Muscle layer of duodenum (tissue), 2 donors: ENCODE measurements around the gene RTCA.
"Not testable (repeated sequence)": the region's sequence is repeated elsewhere in the genome, so short reads cannot be mapped to it uniquely, and the experiment has no call there.

Experiments used
- H3K27ac ChIP-seq: one replicate; pipeline ENCODE4 v1.7.0; 2013; ENCODE audit warnings: mild to moderate bottlenecking, low read length
- H3K27me3 ChIP-seq: one replicate; pipeline ENCODE4 v1.7.0; 2013; ENCODE audit warnings: low read depth, mild to moderate bottlenecking, control low read depth, low read length
- H3K36me3 ChIP-seq, 2 donors: one replicate each; pipeline ENCODE4 v1.7.0; 2013; ENCODE audit warnings: low read length in 2 of 2, control low read depth in 1 of 2, mild to moderate bottlenecking in 1 of 2; ENCODE audit not compliant: insufficient read depth in 2 of 2, control insufficient read depth in 1 of 2
- H3K4me1 ChIP-seq, 2 donors: one replicate each; pipeline ENCODE4 v1.7.0; 2013; ENCODE audit warnings: low read length in 2 of 2, mild to moderate bottlenecking in 2 of 2, control low read depth in 1 of 2, moderate library complexity in 1 of 2; ENCODE audit not compliant: insufficient read depth in 2 of 2, control insufficient read depth in 1 of 2
- H3K4me3 ChIP-seq, 2 donors: one replicate each; pipeline ENCODE4 v1.7.0; 2013; ENCODE audit warnings: low read length in 2 of 2, low read depth in 1 of 2, mild to moderate bottlenecking in 1 of 2
- H3K9me3 ChIP-seq, 2 donors: one replicate each; pipeline ENCODE4 v1.7.0; 2013; ENCODE audit warnings: low read length in 2 of 2, control low read depth in 1 of 2, mild to moderate bottlenecking in 1 of 2; ENCODE audit not compliant: control insufficient read depth in 1 of 2
- donor health status: healthy.

The RTCA gene

GRCh38 chr1:100261686-100262085, 4.3 kb upstream of the RTCA start:
- Histone ChIP-seq H3K9me3 (no peaks in the 10 kb centered on the region), H3K4me1 (peaks cover 0 to 11% of the 10 kb centered on the region in 2 donors), H3K27ac (no peak overlapping the region), H3K27me3 (no peaks in the 10 kb centered on the region), H3K4me3 (no peak overlapping the region), H3K36me3 (no peaks in the 10 kb centered on the region)

DNA sequence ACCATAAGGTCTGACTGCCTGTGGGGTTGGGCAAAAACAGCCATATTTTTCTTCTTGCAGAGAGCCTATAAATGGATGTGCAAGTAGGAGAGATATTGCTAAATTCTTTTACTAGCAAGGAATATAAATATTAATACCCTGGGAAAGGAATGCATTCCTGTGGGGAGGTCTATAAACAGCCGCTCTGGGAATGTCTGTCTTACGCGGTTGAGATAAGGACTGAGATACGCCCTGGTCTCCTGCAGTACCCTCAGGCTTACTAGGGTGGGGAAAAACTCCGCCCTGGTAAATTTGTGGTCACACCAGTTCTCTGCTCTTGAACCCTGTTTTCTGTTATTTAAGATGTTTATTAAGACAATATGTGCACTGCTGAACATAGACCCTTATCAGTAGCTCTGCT, 1.9 kb upstream of the RTCA start:
- not testable (repeated sequence) for H3K9me3 ChIP-seq, H3K27me3 ChIP-seq, H3K4me3 ChIP-seq, H3K27ac ChIP-seq
- Histone ChIP-seq H3K36me3 (peaks cover 10 to 14% of the 10 kb centered on the region in 2 donors), H3K4me1 (peaks cover 3 to 27% of the 10 kb centered on the region in 2 donors)

DNA sequence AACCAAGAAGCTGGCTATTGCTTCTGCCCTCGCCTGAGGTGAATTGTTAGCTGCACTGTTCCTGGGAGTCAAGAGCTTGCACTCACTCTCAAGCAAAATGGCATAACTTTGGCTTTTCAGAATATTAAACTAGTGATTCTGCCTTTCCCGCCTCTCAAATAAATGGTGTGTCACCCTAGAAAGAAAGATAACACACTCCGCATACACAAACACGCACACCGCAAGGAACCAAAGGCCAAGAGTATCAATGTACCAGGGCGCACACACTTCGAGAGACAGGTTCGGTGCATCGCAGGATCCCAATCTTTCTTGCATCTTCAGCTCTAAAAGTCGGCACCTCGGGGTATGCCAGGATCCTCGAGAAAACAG, 470 bp upstream of the RTCA start:
- Histone ChIP-seq H3K4me3 (peak overlapping the region; percentile 97 to 98), H3K9me3 (no peaks in the 10 kb centered on the region), H3K27me3 (no peaks in the 10 kb centered on the region), H3K27ac (peak overlapping the region; percentile 82), H3K4me1 (peaks cover 3 to 29% of the 10 kb centered on the region in 2 donors), H3K36me3 (peaks cover 14 to 20% of the 10 kb centered on the region in 2 donors)

DNA sequence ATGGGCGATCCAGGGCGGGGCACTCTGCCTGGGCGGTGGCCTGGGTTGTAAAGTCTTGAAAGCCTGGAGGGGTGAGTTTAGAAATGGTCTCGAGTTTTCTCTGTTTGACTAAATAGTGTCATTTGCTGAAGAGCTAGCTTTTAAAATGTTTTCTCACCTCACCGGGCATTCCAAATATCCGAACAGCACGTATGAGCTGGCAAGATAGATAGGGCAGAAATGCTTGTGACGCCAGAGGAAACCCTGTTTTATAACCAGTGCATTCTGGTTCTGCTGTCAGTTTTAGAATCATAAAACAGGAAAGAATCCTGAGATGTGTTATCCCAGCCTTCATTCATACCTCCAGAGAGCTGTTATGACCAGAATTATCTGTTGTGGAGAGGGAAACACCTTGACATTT, 725 bp downstream of the RTCA start:
- Histone ChIP-seq H3K27me3 (no peaks in the 10 kb centered on the region), H3K4me1 (peaks cover 3 to 29% of the 10 kb centered on the region in 2 donors), H3K4me3 (peak overlapping the region; percentile 97 to 98), H3K27ac (peak overlapping the region; percentile 82), H3K36me3 (peaks cover 22 to 25% of the 10 kb centered on the region in 2 donors), H3K9me3 (no peaks in the 10 kb centered on the region)

GRCh38 chr1:100267284-100267683, 1.3 kb downstream of the RTCA start:
- Histone ChIP-seq H3K9me3 (no peaks in the 10 kb centered on the region), H3K36me3 (peaks cover 26 to 30% of the 10 kb centered on the region in 2 donors), H3K27ac (peak overlapping the region; percentile 82), H3K27me3 (no peaks in the 10 kb centered on the region), H3K4me3 (peak overlapping the region; percentile 97 to 98), H3K4me1 (peaks cover 3 to 29% of the 10 kb centered on the region in 2 donors)

GRCh38 chr1:100268202-100268601, 2.2 kb downstream of the RTCA start:
- no peak overlapping the region for H3K4me3 ChIP-seq
- no peaks in the 10 kb centered on the region for H3K27me3 ChIP-seq
- no peaks in the 10 kb centered on the region for H3K9me3 ChIP-seq
- peaks cover 26 to 31% of the 10 kb centered on the region in 2 donors for H3K36me3 ChIP-seq
- H3K4me1 ChIP-seq, result peaks cover 3 to 29% of the 10 kb centered on the region in 2 donors
- no peak overlapping the region for H3K27ac ChIP-seq

GRCh38 chr1:100277866-100278265, 11.8 kb downstream of the RTCA start:
- peaks cover 62 to 64% of the 10 kb centered on the region in 2 donors for H3K36me3 ChIP-seq
- H3K4me3 ChIP-seq, result no peak overlapping the region
- H3K27ac ChIP-seq, result no peak overlapping the region
- no peaks in the 10 kb centered on the region for H3K9me3 ChIP-seq
- H3K4me1 ChIP-seq, result no peaks in the 10 kb centered on the region
- no peaks in the 10 kb centered on the region for H3K27me3 ChIP-seq

DNA sequence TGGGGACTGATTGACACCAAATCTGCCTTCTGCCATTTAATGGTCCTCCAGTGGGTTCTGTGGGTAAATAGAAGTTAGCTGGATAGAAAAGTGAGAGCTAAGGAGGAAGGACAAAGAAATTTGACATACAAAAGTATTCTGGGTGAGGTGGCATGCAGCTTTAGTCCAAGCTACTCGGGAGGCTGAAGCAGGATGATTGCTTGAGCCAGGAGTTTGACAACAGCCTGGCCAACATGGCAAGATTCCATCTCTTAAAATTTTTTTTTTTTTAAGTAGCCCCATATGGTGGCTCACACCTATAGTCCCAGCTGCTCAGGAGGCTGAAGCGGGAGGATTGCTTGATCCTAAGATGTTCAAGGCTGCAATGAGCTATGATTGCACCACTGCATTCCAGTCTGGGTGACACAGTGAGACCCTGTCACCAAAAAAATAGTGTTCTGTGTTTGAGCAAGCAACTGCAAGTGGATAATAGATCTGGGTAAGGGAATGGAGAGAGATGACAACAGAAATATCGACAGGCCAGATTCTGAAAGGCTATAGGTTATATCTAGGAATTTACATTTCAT, 13.4 kb downstream of the RTCA start:
- Histone ChIP-seq H3K36me3 (peaks cover 48 to 53% of the 10 kb centered on the region in 2 donors), H3K27ac (no peak overlapping the region), H3K4me1 (no peaks in the 10 kb centered on the region), H3K9me3 (no peaks in the 10 kb centered on the region), H3K4me3 (no peak overlapping the region), H3K27me3 (no peaks in the 10 kb centered on the region)

- Histone ChIP-seq H3K36me3 (peaks cover 48 to 58% of the 10 kb centered on the region in 2 donors), H3K27ac (no peak overlapping the region)
Measured at GRCh38 chr1:100279954-100280682, 14.1 kb downstream of the RTCA start.

GRCh38 chr1:100284591-100284990, 18.6 kb downstream of the RTCA start:
- H3K4me3 ChIP-seq, result no peak overlapping the region
- H3K9me3 ChIP-seq, result no peaks in the 10 kb centered on the region
- no peaks in the 10 kb centered on the region for H3K4me1 ChIP-seq
- H3K27me3 ChIP-seq, result no peaks in the 10 kb centered on the region
- H3K36me3 ChIP-seq, result peaks cover 37 to 49% of the 10 kb centered on the region in 2 donors
- no peak overlapping the region for H3K27ac ChIP-seq

More at GRCh38 chr1:100279954-100280682, 14.1 kb downstream of the RTCA start:
- Histone ChIP-seq H3K27me3 (no peaks in the 10 kb centered on the region), H3K4me3 (no peak overlapping the region), H3K4me1 (no peaks in the 10 kb centered on the region), H3K9me3 (no peaks in the 10 kb centered on the region)

- peaks cover 42 to 46% of the 10 kb centered on the region in 2 donors for H3K36me3 ChIP-seq
- H3K9me3 ChIP-seq, result no peaks in the 10 kb centered on the region
- H3K4me1 ChIP-seq, result no peaks in the 10 kb centered on the region
Measured at GRCh38 chr1:100287162-100287561, 21.1 kb downstream of the RTCA start.

More at GRCh38 chr1:100287162-100287561, 21.1 kb downstream of the RTCA start:
- Histone ChIP-seq H3K27me3 (no peaks in the 10 kb centered on the region), H3K4me3 (no peak overlapping the region), H3K27ac (no peak overlapping the region)
